Raji (cell line): ENCODE results near the gene PIAS3.

ENCODE experiments used
- POLR2A ChIP-seq: IDR thresholded peaks from 2 replicates; pipeline ENCODE4 v1.6.1; 2011; ENCODE audit warnings: low read depth, low read length, control low read depth; ENCODE audit not compliant: insufficient read depth

The PIAS3 gene

GRCh38 chr1:145886390-145886789 lies 27.5 kb upstream of the PIAS3 start:
- no peak for TF ChIP-seq POLR2A

- TF ChIP-seq POLR2A, result no peak
Observed at GRCh38 chr1:145885738-145886287, 26.9 kb upstream of the PIAS3 start, which contains the start of gene ANKRD35. ANKRD35 (minus strand) TSS chr1:145885866; CDS start chr1:145885758, 108 bp downstream.

- no peak for TF ChIP-seq POLR2A
Observed at GRCh38 chr1:145884675-145885074, 25.8 kb upstream of the PIAS3 start.

GRCh38 chr1:145879775-145880174 lies 20.9 kb upstream of the PIAS3 start:
- TF ChIP-seq POLR2A, result no peak

- no peak for TF ChIP-seq POLR2A
Observed at GRCh38 chr1:145878724-145879123, 19.8 kb upstream of the PIAS3 start.

GRCh38 chr1:145877923-145878486 lies 19.1 kb upstream of the PIAS3 start:
- no peak for TF ChIP-seq POLR2A

- no peak for TF ChIP-seq POLR2A
Observed at GRCh38 chr1:145874646-145875045, 15.8 kb upstream of the PIAS3 start.

GRCh38 chr1:145871994-145872924 lies 13.4 kb upstream of the PIAS3 start:
- no peak for TF ChIP-seq POLR2A

GRCh38 chr1:145868232-145868631 lies 9.4 kb upstream of the PIAS3 start:
- no peak for TF ChIP-seq POLR2A

GRCh38 chr1:145863282-145864018 lies 4.6 kb upstream of the PIAS3 start:
- no peak for TF ChIP-seq POLR2A

GRCh38 chr1:145859491-145860023 lies 676 bp upstream of the PIAS3 start:
- TF ChIP-seq POLR2A, result peak; percentile 77

- no peak for TF ChIP-seq POLR2A
Observed at GRCh38 chr1:145858238-145858900, 512 bp downstream of the PIAS3 start.

- no peak for TF ChIP-seq POLR2A
Observed at GRCh38 chr1:145857170-145857569, 1.7 kb downstream of the PIAS3 start.

- TF ChIP-seq POLR2A, result no peak
Observed at GRCh38 chr1:145855426-145855948, 3.4 kb downstream of the PIAS3 start.

- TF ChIP-seq POLR2A, result no peak
Observed at GRCh38 chr1:145849356-145850160, 9.3 kb downstream of the PIAS3 start.
